Measurements from ENCODE around the gene CD151. TPM values are rescaled to one million over a fixed set of nuclear protein-coding genes. Genes with fewer than 3 reads are reported as not detected.

Gene CD151
- total RNA-seq, 2 experiments from 2014 or later: 23.1 to 54.9 TPM

DNA sequence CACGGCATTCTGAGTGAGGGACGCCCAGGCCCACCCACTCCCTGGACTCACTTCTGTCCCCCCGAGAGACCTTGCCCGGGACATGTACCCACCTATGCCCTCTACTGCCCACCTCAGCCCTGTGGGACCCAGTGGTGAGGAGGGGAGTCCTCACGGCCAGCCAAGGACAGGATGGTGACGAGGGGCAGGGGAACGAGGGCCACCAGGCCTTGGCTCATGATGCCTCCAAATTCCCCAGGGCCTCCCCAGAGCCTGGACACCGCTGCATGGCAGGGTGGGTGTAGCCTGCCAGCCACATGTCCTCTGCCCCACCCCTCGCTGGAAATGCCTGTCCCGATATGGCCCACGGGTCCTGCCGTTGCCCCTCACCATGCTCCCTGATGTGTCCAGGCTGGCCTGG is 36.0 kb downstream of the CD151 start:
- CTCF ChIA-PET: interaction anchor here (1.2 kb wide), 1 partner anchor 20 kb away, joined by 3 read pairs; no protein-coding TSS in a partner anchor
- DNase-seq: no peak
- Mint-ChIP-seq H3K27me3 (no peaks in the 10 kb centered on the region), H3K4me1 (no peaks in the 10 kb centered on the region), H3K36me3 (no peaks in the 10 kb centered on the region), H3K4me3 (no peak overlapping the region), H3K9me3 (ENCODE audit: low read depth) (no peaks in the 10 kb centered on the region), H3K27ac (no peak overlapping the region)
- ATAC-seq: no peak

DNA sequence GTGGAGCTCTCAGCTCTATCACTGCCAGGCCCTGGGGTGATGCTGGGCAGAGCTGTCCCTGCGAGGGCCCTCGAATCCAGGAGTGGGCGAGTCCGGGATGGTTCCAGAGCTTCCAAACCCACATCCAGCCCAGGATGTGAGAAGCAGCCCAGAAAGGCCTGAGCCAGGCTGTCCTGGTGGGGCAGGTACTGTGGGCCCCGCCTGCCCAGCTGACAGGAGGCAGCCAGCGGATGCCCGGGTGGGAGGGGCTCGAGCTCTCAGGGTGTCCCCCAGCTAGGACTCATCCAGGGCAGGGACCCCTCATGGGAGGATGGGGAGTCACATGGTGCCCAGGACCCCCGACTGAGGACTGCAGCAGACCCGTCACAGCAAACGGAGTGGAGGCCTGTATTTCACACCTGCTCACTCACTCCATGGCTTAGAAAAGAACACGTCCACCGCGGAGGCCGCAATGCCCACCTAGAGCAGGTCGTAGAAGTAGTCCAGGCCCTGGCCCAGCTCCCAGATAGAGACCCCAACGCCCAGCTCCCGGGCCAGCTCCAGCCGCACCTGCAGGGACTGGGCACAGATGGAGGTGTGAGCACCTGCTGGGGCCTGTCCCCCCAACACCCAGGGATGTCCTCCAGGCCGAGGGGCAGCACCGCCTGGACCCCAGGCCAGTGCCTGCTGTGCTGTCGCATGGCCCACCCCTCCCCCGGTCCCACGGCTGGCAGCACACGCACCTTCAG is 36.8 kb downstream of the CD151 start:
- CTCF ChIA-PET: interaction anchor here (1.2 kb wide), 1 partner anchor 21 kb away, joined by 3 read pairs; no protein-coding TSS in a partner anchor
- H3K4me3 Mint-ChIP-seq: no peak overlapping the region

DNA sequence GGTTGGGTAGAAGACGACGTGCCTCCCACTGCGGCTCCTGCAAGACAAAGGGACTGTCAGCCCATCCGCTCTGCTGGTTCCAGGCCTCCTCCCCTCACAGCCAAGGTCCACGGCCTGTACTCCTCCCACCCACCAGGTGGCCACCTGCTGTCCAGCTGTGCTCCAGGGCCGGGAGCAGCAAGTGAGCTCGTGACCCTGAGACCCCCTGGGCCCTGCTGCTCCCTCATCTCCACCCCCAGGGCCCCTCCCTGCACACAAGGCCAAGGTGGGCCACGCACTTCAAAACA is 37.3 kb downstream of the CD151 start:
- Mint-ChIP-seq H3K4me1 (no peaks in the 10 kb centered on the region), H3K27ac (no peak overlapping the region), H3K27me3 (no peaks in the 10 kb centered on the region), H3K4me3 (no peak overlapping the region), H3K9me3 (ENCODE audit: low read depth) (no peaks in the 10 kb centered on the region), H3K36me3 (no peaks in the 10 kb centered on the region)
- ATAC-seq (no peak), DNase-seq (no peak)
- CTCF ChIA-PET: no interaction called here

More for the DNA sequence above, 36.8 kb downstream of the CD151 start:
- Mint-ChIP-seq H3K4me1 (no peaks in the 10 kb centered on the region), H3K27ac (no peak overlapping the region), H3K9me3 (ENCODE audit: low read depth) (no peaks in the 10 kb centered on the region), H3K36me3 (no peaks in the 10 kb centered on the region), H3K27me3 (no peaks in the 10 kb centered on the region)
- DNase-seq (no peak), ATAC-seq (no peak)

DNA sequence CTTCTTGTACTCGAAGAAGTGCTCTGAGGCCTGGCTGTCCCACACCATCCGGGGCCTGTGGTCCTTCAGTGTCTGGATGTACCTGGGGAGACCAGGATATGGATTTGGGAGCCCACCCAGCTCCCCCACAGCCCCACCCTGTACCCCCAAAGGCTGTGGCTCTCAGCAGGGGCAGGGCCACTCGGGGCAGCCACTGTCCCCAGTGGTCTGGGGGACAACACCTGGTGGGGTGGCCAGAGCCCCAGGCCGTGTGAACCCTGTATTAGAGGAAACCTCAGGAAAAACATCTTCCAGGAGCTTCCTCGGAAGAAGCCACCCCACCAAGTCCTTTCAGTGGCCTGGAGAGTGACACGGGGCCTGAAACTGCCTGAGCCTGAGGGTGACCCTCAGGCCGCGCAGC is 37.7 kb downstream of the CD151 start:
- no peak overlapping the region for H3K4me3 Mint-ChIP-seq
- no peaks in the 10 kb centered on the region for H3K9me3 Mint-ChIP-seq (ENCODE audit: low read depth)
- no peak overlapping the region for H3K27ac Mint-ChIP-seq
- CTCF ChIA-PET: no interaction called here
- ATAC-seq (no peak), DNase-seq (no peak)
- H3K36me3 Mint-ChIP-seq: no peaks in the 10 kb centered on the region
- no peaks in the 10 kb centered on the region for H3K27me3 Mint-ChIP-seq
- H3K4me1 Mint-ChIP-seq: no peaks in the 10 kb centered on the region

DNA sequence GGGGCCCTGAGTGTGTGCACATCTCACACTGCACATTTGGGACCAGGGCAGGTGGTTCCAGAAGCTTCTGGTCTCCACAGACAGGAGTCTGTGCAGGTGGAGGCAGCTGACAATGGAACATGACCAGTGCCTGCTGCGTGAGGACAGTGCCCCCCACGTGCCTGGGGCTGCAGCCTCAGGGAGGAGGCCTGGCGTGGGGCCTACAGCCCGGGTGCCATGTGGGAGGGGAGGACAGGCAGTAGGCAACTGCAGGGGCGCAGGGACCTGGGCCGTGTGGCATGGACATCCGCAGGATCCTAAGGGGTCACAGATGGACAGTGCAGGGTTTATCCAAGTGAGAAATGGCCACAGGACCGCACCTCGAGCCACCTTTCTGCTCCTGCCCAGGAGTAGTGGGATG is 38.7 kb downstream of the CD151 start:
- H3K27ac Mint-ChIP-seq: no peak overlapping the region
- no peak for ATAC-seq
- CTCF ChIA-PET: no interaction called here

DNA sequence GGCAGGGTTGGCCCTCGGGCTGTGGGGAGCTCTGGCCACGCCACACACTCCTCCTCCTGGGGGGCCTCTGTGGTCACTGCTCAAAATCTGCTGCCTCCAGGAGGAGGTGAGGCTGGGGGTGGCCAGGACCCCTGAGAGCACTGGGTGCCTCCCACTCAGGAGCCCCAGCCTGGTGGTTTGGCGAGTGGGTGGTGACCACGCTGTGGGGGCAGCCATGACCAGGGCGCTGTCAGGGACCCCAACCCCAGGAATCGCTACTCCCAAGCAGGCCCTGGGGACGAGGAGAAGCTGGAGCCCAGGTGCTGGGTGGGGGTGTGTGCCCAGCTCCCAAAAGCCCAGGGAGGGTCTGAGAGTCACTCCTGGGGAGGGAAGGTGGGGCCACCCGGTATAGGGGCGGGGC is 40.0 kb downstream of the CD151 start:
- H3K4me3 Mint-ChIP-seq: no peak overlapping the region
- no peaks in the 10 kb centered on the region for H3K9me3 Mint-ChIP-seq (ENCODE audit: low read depth)
- H3K27me3 Mint-ChIP-seq: no peaks in the 10 kb centered on the region
- CTCF ChIA-PET: no interaction called here
- peaks cover 1% of the 10 kb centered on the region for H3K36me3 Mint-ChIP-seq
- no peak overlapping the region for H3K27ac Mint-ChIP-seq
- DNase-seq (no peak), ATAC-seq (no peak)
- no peaks in the 10 kb centered on the region for H3K4me1 Mint-ChIP-seq

More for the DNA sequence above, 38.7 kb downstream of the CD151 start:
- Mint-ChIP-seq H3K9me3 (ENCODE audit: low read depth) (no peaks in the 10 kb centered on the region), H3K27me3 (no peaks in the 10 kb centered on the region), H3K4me3 (no peak overlapping the region), H3K36me3 (no peaks in the 10 kb centered on the region), H3K4me1 (no peaks in the 10 kb centered on the region)
- DNase-seq: no peak

DNA sequence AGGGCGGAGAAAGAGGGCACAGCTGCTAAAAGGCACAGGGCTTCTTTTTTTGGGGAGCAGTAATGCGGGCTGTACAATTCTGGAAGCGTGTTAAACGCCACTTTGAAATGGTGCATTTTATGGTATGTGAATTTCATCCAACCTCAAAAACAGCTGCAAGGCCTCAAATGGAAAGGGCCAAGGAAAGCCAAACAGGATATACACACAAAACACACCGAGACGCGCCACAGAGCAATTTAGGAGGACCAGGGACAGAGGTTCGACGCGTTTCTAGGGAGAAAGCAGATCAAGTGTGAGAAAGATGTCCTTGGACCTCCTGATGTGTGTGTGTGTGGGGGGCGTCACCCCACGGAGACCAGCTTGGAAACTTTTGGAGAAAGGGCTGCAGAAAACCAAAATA is 41.0 kb downstream of the CD151 start:
- CTCF ChIA-PET: no interaction called here

DNA sequence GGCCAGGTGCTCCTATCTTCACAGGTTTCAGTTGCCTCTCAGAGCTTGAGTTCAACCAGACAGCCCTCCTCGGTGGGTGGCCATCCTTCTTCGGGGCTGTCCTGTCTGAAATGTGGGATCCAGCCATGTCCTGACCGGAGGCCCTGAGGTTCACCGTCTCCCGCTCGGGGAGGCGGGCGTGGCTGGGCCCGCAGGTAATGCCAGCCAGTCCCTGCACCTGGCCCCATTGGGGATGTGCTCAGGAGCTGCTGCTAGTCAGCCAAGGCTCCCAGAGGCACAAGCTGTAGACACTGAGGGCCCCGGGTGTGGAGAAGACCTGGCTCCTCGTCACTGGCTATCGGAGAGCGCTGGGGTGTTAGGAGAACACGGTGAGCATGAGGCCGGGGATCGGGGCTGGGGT is 42.5 kb downstream of the CD151 start:
- no peak for ATAC-seq
- Mint-ChIP-seq H3K4me3 (no peak overlapping the region), H3K36me3 (peaks cover 2% of the 10 kb centered on the region), H3K27me3 (no peaks in the 10 kb centered on the region), H3K9me3 (ENCODE audit: low read depth) (no peaks in the 10 kb centered on the region), H3K4me1 (no peaks in the 10 kb centered on the region), H3K27ac (no peak overlapping the region)
- DNase-seq: no peak
- CTCF ChIA-PET: no interaction called here

More for the DNA sequence above, 41.0 kb downstream of the CD151 start:
- no peaks in the 10 kb centered on the region for H3K4me1 Mint-ChIP-seq
- peaks cover 2% of the 10 kb centered on the region for H3K36me3 Mint-ChIP-seq
- no peaks in the 10 kb centered on the region for H3K27me3 Mint-ChIP-seq
- H3K4me3 Mint-ChIP-seq: no peak overlapping the region
- no peak for DNase-seq
- H3K9me3 Mint-ChIP-seq (ENCODE audit: low read depth): no peaks in the 10 kb centered on the region
- H3K27ac Mint-ChIP-seq: no peak overlapping the region
- no peak for ATAC-seq

DNA sequence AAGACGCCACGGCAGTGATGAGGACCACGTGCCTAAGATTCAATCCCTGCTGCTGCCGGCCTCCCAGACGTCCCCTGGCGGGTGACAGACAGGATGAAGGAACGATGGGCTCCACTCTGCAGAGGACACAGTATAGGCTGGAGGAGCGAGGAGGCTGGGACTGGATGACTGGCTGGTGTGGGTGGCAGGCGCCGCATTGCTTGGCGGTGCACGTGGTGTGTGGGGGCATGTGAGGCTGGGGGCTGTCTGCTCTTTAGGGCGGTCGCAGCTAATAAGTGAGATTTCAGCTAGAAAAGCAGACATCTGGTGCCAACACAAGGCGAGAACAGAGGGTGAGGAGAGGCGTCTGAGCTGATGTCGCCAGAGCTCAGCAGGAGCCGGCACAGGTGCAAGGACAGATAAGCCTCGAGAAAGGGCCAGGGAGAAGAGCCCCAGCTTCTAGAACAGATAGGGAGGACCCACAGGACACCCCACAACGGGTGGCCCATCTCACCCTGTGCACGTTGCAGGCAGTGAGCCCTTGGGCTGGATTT is 43.1 kb downstream of the CD151 start:
- DNase-seq: no peak
- Mint-ChIP-seq H3K4me3 (no peak overlapping the region), H3K36me3 (peaks cover 2% of the 10 kb centered on the region), H3K27me3 (no peaks in the 10 kb centered on the region), H3K27ac (no peak overlapping the region), H3K9me3 (ENCODE audit: low read depth) (no peaks in the 10 kb centered on the region), H3K4me1 (no peaks in the 10 kb centered on the region)
- CTCF ChIA-PET: no interaction called here
- ATAC-seq: no peak

DNA sequence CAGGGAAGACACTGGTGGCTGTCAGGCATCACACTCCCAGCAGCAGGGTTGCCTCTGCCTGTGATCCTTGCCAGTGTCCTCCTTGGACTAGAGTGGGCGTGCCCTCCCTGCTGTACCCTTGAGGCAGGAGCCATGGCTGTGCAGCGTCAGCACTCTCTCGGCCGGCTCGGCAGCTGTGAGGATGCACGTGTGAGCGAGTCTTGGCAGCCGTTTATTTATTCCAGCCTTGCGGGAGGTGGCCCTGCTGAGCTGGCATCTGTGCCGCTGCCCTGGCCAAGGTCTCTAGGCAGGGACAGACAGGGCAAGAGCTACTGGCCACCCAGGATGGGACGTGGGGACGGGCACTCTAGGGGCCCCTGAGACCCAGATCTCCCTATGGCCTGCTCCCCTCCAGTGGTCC is 43.8 kb downstream of the CD151 start:
- DNase-seq (no peak), ATAC-seq (no peak)
- Mint-ChIP-seq H3K9me3 (ENCODE audit: low read depth) (no peaks in the 10 kb centered on the region), H3K27me3 (no peaks in the 10 kb centered on the region), H3K27ac (no peak overlapping the region), H3K4me1 (no peaks in the 10 kb centered on the region), H3K4me3 (no peak overlapping the region), H3K36me3 (peaks cover 2% of the 10 kb centered on the region)
- CTCF ChIA-PET: interaction anchor here (1.2 kb wide), 1 partner anchor 175 kb away, joined by 3 read pairs; no protein-coding TSS in a partner anchor

DNA sequence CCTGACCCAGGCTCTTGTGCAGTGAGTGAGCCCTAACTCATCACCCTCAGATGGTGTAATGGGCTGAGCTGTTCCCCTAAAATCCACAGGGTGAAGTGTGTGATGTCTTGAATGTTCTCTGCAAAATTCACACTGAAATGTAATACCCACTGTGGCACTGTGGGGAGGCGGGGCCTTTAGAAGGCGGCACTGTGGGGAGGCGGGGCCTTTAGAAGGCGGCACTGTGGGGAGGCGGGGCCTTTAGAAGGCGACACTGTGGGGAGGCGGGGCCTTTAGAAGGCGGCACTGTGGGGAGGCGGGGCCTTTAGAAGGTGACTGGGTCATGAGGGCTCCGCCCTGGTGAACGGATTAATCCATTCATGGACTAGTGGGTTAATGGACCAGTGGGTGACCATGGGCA is 44.8 kb downstream of the CD151 start:
- H3K27me3 Mint-ChIP-seq: no peaks in the 10 kb centered on the region
- H3K36me3 Mint-ChIP-seq: peaks cover 5% of the 10 kb centered on the region
- H3K4me1 Mint-ChIP-seq: no peaks in the 10 kb centered on the region
- no peak overlapping the region for H3K4me3 Mint-ChIP-seq
- ATAC-seq (no peak), DNase-seq (no peak)
- no peak overlapping the region for H3K27ac Mint-ChIP-seq
- H3K9me3 Mint-ChIP-seq (ENCODE audit: low read depth): no peaks in the 10 kb centered on the region
- CTCF ChIA-PET: interaction anchor here (1.0 to 1.2 kb wide), 2 partner anchors 30 to 174 kb away, joined by 3 read pairs; no protein-coding TSS in a partner anchor

DNA sequence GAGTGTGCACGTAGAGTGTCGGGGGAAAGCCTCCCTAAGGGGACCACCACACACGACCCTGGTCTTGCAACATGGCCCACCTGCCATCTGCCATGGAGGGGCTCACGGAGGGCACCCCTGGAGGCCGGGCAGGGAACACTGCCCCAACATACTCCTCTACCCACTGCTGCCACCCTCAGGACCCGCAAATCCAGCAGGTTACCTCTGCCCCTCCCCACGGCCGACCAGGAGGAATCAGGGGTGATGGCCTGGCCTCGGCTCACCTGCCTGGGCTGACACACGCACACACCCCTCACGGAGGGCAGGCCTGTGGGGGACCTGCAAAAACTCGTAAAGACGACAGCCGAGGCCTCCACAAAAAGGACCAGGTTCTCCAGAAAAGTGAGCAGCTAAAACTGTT is 47.7 kb downstream of the CD151 start:
- Mint-ChIP-seq H3K36me3 (peaks cover 5% of the 10 kb centered on the region), H3K9me3 (ENCODE audit: low read depth) (no peaks in the 10 kb centered on the region), H3K27ac (no peak overlapping the region), H3K4me1 (no peaks in the 10 kb centered on the region), H3K27me3 (no peaks in the 10 kb centered on the region), H3K4me3 (no peak overlapping the region)
- CTCF ChIA-PET: no interaction called here
- ATAC-seq (no peak), DNase-seq (no peak)

DNA sequence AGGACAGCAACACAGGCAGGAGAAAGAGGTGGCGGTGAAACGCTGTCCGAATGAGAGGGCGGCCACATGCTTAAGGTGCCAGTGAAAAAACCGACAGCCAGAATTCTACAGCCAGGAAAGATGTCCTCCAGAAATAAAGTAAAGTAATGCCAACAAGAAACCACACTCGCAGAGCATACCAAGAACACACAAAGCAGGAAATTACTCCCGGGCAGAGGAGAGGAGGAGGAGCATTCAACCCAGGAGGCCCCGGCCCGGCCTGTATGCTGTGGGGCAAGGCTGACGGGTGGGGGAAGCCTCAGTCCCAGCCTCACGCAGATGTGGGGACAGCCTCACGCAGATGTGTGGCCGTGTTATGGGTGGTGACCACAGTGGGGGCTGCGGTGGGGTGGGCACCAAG is 49.8 kb downstream of the CD151 start:
- CTCF ChIA-PET: no interaction called here
- Mint-ChIP-seq H3K27ac (no peak overlapping the region), H3K9me3 (ENCODE audit: low read depth) (no peaks in the 10 kb centered on the region)

DNA sequence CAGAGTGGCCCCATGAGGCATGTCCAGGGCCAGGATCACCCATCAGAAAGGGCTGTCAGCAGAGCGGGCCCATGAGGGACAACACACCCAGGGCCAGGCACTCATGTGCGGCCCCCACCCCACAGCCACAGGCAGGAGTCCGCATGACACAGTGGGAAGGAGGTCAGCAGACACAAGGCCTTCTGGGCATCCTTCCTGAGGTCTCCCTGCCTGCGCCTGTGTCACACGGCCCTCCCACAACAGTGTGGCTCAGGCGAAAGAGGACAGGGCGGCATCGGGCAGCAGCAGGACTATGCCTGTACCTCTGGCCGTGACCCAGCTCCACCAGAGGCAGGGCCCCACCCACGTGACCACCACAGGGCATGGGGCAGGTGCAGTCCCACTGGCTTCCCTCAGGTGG is 50.8 kb downstream of the CD151 start:
- no peak overlapping the region for H3K4me3 Mint-ChIP-seq
- no peaks in the 10 kb centered on the region for H3K4me1 Mint-ChIP-seq
- H3K9me3 Mint-ChIP-seq (ENCODE audit: low read depth): no peaks in the 10 kb centered on the region
- H3K36me3 Mint-ChIP-seq: peaks cover 6% of the 10 kb centered on the region
- no peak for DNase-seq
- CTCF ChIA-PET: no interaction called here
- no peaks in the 10 kb centered on the region for H3K27me3 Mint-ChIP-seq
- no peak overlapping the region for H3K27ac Mint-ChIP-seq
- ATAC-seq: no peak

More for the DNA sequence above, 49.8 kb downstream of the CD151 start:
- no peaks in the 10 kb centered on the region for H3K4me1 Mint-ChIP-seq
- H3K4me3 Mint-ChIP-seq: no peak overlapping the region
- H3K27me3 Mint-ChIP-seq: no peaks in the 10 kb centered on the region
- ATAC-seq: no peak
- no peak for DNase-seq
- H3K36me3 Mint-ChIP-seq: peaks cover 7% of the 10 kb centered on the region
